Upper lobe of left lung (tissue), 6 donors: ENCODE measurements around the gene CAMP. TPM values are rescaled to one million over a fixed set of nuclear protein-coding genes. Genes with fewer than 3 reads are reported as not detected.

ENCODE experiments used
- ATAC-seq, 2 donors: fragments of 200-7000 bp; cut with Tn5 transposase; one replicate each; pipeline ENCODE4 v1.9.1; 2022; ENCODE audit warnings: mild to moderate bottlenecking in 2 of 2, moderate library complexity in 2 of 2; ENCODE audit not compliant: low FRiP score in 2 of 2
- DNase-seq, 2 donors: peaks; one replicate each; pipeline ENCODE4 v3.0.0-alpha.2; 2019 to 2020
- H3K27ac ChIP-seq, 4 donors: fragments of 200-600 bp; sonication (generic); one replicate each; pipeline ENCODE4 v1.5.1; 2016 to 2019
- H3K27me3 ChIP-seq, 4 donors: fragments of 200-600 bp; sonication (generic); one replicate each; pipeline ENCODE4 v1.5.1; 2017 to 2019
- H3K36me3 ChIP-seq, 4 donors: fragments of 200-600 bp; sonication (generic); one replicate each; pipeline ENCODE4 v1.5.1; 2016 to 2019
- H3K4me1 ChIP-seq, 4 donors: fragments of 200-600 bp; sonication (generic); one replicate each; pipeline ENCODE4 v1.5.1; 2018 to 2019
- H3K4me3 ChIP-seq, 4 donors: fragments of 200-600 bp; sonication (generic); one replicate each; pipeline ENCODE4 v1.5.1; 2017 to 2019; ENCODE audit warnings: mild to moderate bottlenecking in 2 of 4, moderate library complexity in 1 of 4
- H3K9me3 ChIP-seq, 4 donors: fragments of 200-600 bp; sonication (generic); one replicate each; pipeline ENCODE4 v1.5.1; 2018 to 2019
- CTCF ChIP-seq, 6 experiments: fragments of 450-650 bp in 4 of 6; fragments of 200-600 bp in 2 of 6; sonication (generic) in 2 of 6; IDR thresholded peaks; one replicate each; pipeline ENCODE4 v1.5.1; 2016 to 2019; ENCODE audit warnings: antibody characterized with exemption in 6 of 6
- EP300 ChIP-seq, 4 donors: sonication (generic); formaldehyde crosslinking; IDR thresholded peaks; one replicate each; pipeline ENCODE4 v1.5.1; 2017; ENCODE audit warnings: antibody characterized with exemption in 4 of 4, control low read depth in 2 of 4
- POLR2A ChIP-seq, 4 donors: fragments of 450-650 bp; IDR thresholded peaks; one replicate each; pipeline ENCODE4 v1.5.1; 2016 to 2017; ENCODE audit warnings: antibody characterized with exemption in 4 of 4, mild to moderate bottlenecking in 2 of 4
- POLR2AphosphoS5 ChIP-seq, 2 donors: sonication (generic); formaldehyde crosslinking; IDR thresholded peaks; one replicate each; pipeline ENCODE4 v1.5.1; 2017; ENCODE audit warnings: antibody characterized with exemption in 2 of 2
- WGBS, 2 donors: methylation state at CpG; one replicate each; pipeline ENCODE4 v1.1.5; 2017 to 2018; 5-methylcytosine and 5-hydroxymethylcytosine counted together
- total RNA-seq, 6 donors: library from RNA; depleted of rRNA in 4 of 6; stranded (reverse); fragments of >200 nt in 4 of 6; gene quantifications; one replicate each; pipeline versions ENCODE4 v1.1.0 to v1.2.1, GENCODE V29; 2016 to 2021
- donor health status: DM: no; HTN: no; CAD: no; lungs with moderate emphysema.
- donor health status: DM: no; HTN: yes; CAD: no; lungs with severe emphysema.

Gene CAMP
- total RNA-seq, 6 donors from 2014 or later, result 1.6 to 15.4 (median 2.7) TPM; not detected in 2

GRCh38 chr3:48243886-48244285 lies 20.6 kb downstream of the CAMP start:
- no peak for DNase-seq
- no peak overlapping the region for H3K4me3 ChIP-seq
- TF ChIP-seq CTCF (IDR thresholded peaks at IDR 0.05) (no peak), EP300 (IDR thresholded peaks at IDR 0.05) (no peak), POLR2A (IDR thresholded peaks at IDR 0.05) (no peak), POLR2AphosphoS5 (IDR thresholded peaks at IDR 0.05) (no peak)
- H3K36me3 ChIP-seq, result peaks cover 0 to 9% (median 4%) of the 10 kb centered on the region in 4 donors
- peaks cover 10 to 40% (median 13%) of the 10 kb centered on the region in 4 donors for H3K4me1 ChIP-seq
- 77 to 82% methylated on average over 2 of the region's 2 CpGs for WGBS, 2 donors
- no peaks in the 10 kb centered on the region for H3K9me3 ChIP-seq
- peak overlapping the region in 1 of 4 donors; percentile 7 for H3K27ac ChIP-seq
- H3K27me3 ChIP-seq, result no peaks in the 10 kb centered on the region
- ATAC-seq, result no peak

DNA sequence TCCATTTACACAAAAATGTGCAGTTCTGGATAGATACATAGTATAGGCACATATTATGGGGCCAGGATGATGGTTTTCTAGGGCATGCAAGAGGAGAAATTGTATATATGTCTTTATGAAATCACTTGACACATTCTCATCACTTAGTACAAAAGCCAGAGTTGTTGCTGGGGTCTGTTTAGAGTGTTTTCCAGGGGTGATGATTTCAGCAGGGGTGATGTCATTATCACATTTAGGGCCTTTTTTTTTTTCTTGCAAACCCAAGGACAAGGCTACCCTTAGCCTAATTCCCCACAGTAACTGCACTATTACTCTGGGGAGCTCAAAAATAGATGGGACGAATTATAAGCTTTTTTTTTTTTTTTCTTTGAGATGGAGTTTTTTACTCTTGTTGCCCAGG lies 21.2 kb downstream of the CAMP start:
- Histone ChIP-seq H3K4me1 (peaks cover 10 to 40% (median 13%) of the 10 kb centered on the region in 4 donors), H3K27ac (no peak overlapping the region), H3K4me3 (no peak overlapping the region), H3K9me3 (no peaks in the 10 kb centered on the region), H3K36me3 (peaks cover 0 to 15% (median 4%) of the 10 kb centered on the region in 4 donors), H3K27me3 (no peaks in the 10 kb centered on the region)
- WGBS, 2 donors, result 90 to 95% methylated on average over 1 of the region's 1 CpG
- ATAC-seq, result no peak
- TF ChIP-seq CTCF (IDR thresholded peaks at IDR 0.05), result no peak
- TF ChIP-seq POLR2A (IDR thresholded peaks at IDR 0.05), result no peak
- no peak for TF ChIP-seq POLR2AphosphoS5 (IDR thresholded peaks at IDR 0.05)
- no peak for TF ChIP-seq EP300 (IDR thresholded peaks at IDR 0.05)
- no peak for DNase-seq

DNA sequence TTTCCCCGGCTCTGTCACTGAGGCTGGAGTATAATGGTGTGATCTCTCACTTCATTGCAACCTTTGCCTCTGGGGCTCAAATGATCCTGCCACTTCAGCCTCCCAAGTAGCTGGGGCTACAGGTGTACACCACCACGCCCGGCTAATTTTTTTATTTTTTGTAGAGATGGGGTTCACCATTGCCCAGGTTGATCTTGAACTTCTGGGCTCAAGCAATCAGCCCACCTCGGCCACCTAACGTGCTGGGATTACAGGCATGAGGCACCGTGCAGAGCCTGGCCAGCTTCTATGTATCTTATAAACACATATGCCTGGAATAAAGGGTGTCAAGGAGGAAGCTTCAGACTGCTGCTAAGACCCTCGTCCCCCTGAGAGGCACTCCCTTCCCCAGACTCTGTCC lies 21.8 kb downstream of the CAMP start:
- peaks cover 0 to 21% (median 7%) of the 10 kb centered on the region in 4 donors for H3K36me3 ChIP-seq
- H3K4me3 ChIP-seq, result no peak overlapping the region
- WGBS, 2 donors, result 82 to 95% methylated on average over 7 of the region's 7 CpGs
- DNase-seq (no peak), ATAC-seq (no peak)
- no peaks in the 10 kb centered on the region for H3K27me3 ChIP-seq
- H3K4me1 ChIP-seq, result peaks cover 10 to 40% (median 12%) of the 10 kb centered on the region in 4 donors
- no peak for TF ChIP-seq POLR2A (IDR thresholded peaks at IDR 0.05)
- no peak for TF ChIP-seq EP300 (IDR thresholded peaks at IDR 0.05)
- no peak for TF ChIP-seq CTCF (IDR thresholded peaks at IDR 0.05)
- no peak for TF ChIP-seq POLR2AphosphoS5 (IDR thresholded peaks at IDR 0.05)
- no peaks in the 10 kb centered on the region for H3K9me3 ChIP-seq
- no peak overlapping the region for H3K27ac ChIP-seq

- Histone ChIP-seq H3K36me3 (peaks cover 0 to 38% (median 9%) of the 10 kb centered on the region in 4 donors), H3K4me1 (peaks cover 0 to 27% (median 0%) of the 10 kb centered on the region in 4 donors), H3K9me3 (no peaks in the 10 kb centered on the region), H3K27me3 (no peaks in the 10 kb centered on the region), H3K27ac (peak overlapping the region in 2 of 4 donors; percentile 13 to 38), H3K4me3 (no peak overlapping the region)
- WGBS, 2 donors, result 62% methylated on average over 1 of the region's 1 CpG
- TF ChIP-seq POLR2A (IDR thresholded peaks at IDR 0.05) (no peak), CTCF (IDR thresholded peaks at IDR 0.05) (no peak), POLR2AphosphoS5 (IDR thresholded peaks at IDR 0.05) (no peak)
- ATAC-seq (peak; percentile 30 to 85), DNase-seq (no peak)
These were observed 24.1 kb downstream of the CAMP start for GRCh38 chr3:48247401-48247811.
